NB4 (cell line): ENCODE results near the gene SUMF1.
A peak's percentile ranks its signal among the peaks of the same experiment; 100 is the strongest.

Experiments used
- MAX ChIP-seq: IDR thresholded peaks from 2 replicates; pipeline ENCODE4 v1.6.1; 2011; ENCODE audit warnings: low read depth, low read length
- MYC ChIP-seq: IDR thresholded peaks from 2 replicates; pipeline ENCODE4 v1.6.1; 2011; ENCODE audit warnings: low read depth, low read length
- POLR2A ChIP-seq: IDR thresholded peaks from 2 replicates; pipeline ENCODE4 v1.6.1; 2011; ENCODE audit warnings: mild to moderate bottlenecking; ENCODE audit not compliant: insufficient read length; ENCODE audit errors: extremely low read depth
- TF ChIP-seq, protein P1 (sequence below): IDR thresholded peaks from one replicate; pipeline ENCODE4 v1.5.1; 2012; ENCODE audit warnings: low read depth, low read length

DNA sequence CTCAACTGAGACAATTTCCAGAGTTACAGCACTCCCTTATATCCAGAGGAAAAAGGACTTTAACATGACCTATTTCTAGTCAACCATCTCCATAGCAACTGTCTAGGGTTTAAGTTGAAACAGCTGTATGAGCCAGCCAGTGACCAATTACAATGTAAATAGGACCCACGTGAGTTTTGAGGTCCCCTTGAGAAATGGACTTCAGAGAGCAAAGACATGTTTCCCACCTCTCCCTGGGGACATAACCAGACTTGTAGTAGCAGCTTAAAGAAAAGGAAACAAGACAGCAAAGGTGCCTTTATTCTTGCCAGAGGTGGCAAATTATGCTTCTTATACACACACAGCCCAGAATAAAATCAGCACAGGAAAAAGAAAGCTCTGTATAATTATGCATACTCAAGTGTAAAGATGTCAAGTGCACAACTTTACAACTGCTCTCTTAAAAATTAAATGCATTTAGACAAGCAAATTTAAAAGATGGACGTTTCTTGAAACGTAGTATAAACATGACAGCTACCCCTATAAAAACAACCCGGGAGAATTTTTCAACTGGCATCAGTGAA is 40.2 kb downstream of the SUMF1 start:
- TF ChIP-seq, protein P1, sequence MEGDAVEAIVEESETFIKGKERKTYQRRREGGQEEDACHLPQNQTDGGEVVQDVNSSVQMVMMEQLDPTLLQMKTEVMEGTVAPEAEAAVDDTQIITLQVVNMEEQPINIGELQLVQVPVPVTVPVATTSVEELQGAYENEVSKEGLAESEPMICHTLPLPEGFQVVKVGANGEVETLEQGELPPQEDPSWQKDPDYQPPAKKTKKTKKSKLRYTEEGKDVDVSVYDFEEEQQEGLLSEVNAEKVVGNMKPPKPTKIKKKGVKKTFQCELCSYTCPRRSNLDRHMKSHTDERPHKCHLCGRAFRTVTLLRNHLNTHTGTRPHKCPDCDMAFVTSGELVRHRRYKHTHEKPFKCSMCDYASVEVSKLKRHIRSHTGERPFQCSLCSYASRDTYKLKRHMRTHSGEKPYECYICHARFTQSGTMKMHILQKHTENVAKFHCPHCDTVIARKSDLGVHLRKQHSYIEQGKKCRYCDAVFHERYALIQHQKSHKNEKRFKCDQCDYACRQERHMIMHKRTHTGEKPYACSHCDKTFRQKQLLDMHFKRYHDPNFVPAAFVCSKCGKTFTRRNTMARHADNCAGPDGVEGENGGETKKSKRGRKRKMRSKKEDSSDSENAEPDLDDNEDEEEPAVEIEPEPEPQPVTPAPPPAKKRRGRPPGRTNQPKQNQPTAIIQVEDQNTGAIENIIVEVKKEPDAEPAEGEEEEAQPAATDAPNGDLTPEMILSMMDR = no peak
- TF ChIP-seq MAX (0 out of 2 replicates have a peak, but pooled peaks have one; percentile 27), POLR2A (no peak), MYC (no peak)
